ENCODE measurements around the gene IYD.

DNA sequence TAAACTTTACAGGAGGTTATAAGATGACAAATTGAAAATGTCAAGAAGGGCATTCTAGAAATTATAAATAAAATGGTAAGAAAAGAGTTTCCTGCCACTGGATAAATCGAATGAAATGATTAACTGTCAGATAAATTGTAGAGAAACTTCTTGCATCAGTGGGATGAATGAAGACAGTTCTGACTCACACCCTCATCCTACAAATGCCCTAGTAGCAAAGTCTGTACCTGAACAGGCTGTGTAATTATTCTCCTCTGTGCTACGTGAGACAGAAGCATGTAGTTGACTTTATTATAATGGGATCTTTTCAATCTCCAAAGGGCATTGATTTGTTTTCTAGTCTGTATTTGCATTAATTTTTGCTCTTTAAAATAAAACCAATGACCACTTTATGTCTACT, 47.3 kb downstream of the IYD start:
- TF ChIP-seq, protein P1, sequence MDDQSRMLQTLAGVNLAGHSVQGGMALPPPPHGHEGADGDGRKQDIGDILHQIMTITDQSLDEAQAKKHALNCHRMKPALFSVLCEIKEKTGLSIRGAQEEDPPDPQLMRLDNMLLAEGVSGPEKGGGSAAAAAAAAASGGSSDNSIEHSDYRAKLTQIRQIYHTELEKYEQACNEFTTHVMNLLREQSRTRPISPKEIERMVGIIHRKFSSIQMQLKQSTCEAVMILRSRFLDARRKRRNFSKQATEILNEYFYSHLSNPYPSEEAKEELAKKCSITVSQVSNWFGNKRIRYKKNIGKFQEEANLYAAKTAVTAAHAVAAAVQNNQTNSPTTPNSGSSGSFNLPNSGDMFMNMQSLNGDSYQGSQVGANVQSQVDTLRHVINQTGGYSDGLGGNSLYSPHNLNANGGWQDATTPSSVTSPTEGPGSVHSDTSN (IDR thresholded peaks at IDR 0.05), result no peak
- TF ChIP-seq, protein P2, sequence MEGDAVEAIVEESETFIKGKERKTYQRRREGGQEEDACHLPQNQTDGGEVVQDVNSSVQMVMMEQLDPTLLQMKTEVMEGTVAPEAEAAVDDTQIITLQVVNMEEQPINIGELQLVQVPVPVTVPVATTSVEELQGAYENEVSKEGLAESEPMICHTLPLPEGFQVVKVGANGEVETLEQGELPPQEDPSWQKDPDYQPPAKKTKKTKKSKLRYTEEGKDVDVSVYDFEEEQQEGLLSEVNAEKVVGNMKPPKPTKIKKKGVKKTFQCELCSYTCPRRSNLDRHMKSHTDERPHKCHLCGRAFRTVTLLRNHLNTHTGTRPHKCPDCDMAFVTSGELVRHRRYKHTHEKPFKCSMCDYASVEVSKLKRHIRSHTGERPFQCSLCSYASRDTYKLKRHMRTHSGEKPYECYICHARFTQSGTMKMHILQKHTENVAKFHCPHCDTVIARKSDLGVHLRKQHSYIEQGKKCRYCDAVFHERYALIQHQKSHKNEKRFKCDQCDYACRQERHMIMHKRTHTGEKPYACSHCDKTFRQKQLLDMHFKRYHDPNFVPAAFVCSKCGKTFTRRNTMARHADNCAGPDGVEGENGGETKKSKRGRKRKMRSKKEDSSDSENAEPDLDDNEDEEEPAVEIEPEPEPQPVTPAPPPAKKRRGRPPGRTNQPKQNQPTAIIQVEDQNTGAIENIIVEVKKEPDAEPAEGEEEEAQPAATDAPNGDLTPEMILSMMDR (IDR thresholded peaks at IDR 0.05), result no peak
- no peak for TF ChIP-seq FOXM1 (IDR thresholded peaks at IDR 0.05; ENCODE audit: low read depth)
- no peak for TF ChIP-seq SMC3 (IDR thresholded peaks at IDR 0.05; ENCODE audit: low read depth, low read length)
- TF ChIP-seq POLR2AphosphoS5 (IDR thresholded peaks at IDR 0.05; ENCODE audit: low read depth, low read length), result no peak
- no peak for TF ChIP-seq RAD21 (IDR thresholded peaks at IDR 0.05; ENCODE audit: low read length)
- TF ChIP-seq SIN3A (IDR thresholded peaks at IDR 0.05; ENCODE audit: borderline replicate concordance, low read depth, low read length), result no peak
- no peak for TF ChIP-seq RXRA (IDR thresholded peaks at IDR 0.05; ENCODE audit: borderline replicate concordance, low read depth)
- no peak for TF ChIP-seq REST (IDR thresholded peaks at IDR 0.05; ENCODE audit: low read depth, low read length)
